ENCODE results near the gene LTBP1.

Gene LTBP1

DNA sequence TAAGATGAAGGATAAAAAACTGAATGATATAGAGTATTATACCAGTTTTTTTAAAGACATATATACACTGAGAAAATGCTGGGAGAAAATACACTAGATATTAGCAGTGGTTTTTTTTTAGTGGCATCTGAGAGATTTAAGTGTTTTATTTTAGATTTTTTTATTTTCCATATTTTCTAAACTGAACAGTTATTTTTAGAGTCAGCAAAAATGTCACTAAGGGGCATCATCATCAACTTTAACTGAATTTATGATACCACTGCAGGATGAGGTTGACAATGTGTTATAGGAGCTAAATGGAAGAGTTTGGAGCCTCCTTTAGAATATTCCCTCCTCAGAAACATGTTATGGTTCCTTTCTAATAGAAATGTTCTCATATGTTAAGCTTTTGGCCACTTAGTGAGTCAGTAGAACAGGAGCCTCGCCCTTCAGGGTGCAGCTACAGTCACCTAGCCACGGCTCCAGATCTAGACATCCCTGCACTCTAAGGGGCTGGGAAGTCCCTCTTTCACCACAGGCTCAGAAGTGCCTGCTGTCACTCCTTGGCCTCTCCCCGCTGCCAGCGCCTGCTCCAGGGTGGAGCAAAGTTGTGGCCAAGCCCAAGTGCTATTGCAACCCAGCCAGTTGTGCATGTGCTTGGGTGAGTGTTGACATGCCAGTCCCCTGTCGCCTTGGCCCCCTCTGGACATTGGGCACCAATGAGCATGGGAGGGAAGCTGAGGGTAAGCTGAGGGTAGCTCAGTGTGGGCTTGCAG lies 319.0 kb downstream of the LTBP1 start:
- Histone ChIP-seq H3K9me3 (ENCODE audit: control insufficient read depth, insufficient read depth, low read length) (no peaks in the 10 kb centered on the region), H3K36me3 (ENCODE audit: control insufficient read depth, insufficient read depth, low read length) (0 out of 2 replicates have a peak, but pooled peaks cover 2% of the 10 kb centered on the region), H3K9ac (ENCODE audit: low read depth, low read length) (no peak overlapping the region), H3K27me3 (ENCODE audit: control insufficient read depth, insufficient read depth, low read length) (no peaks in the 10 kb centered on the region), H3K4me3 (ENCODE audit: low read depth, low read length) (no peak overlapping the region), H3K27ac (ENCODE audit: low read depth, low read length) (no peak overlapping the region), H3K4me1 (ENCODE audit: control insufficient read depth, insufficient read depth, low read length) (no peaks in the 10 kb centered on the region)

- Histone ChIP-seq H3K4me3 (ENCODE audit: low read depth, low read length) (no peak overlapping the region), H3K27me3 (ENCODE audit: control insufficient read depth, insufficient read depth, low read length) (no peaks in the 10 kb centered on the region), H3K36me3 (ENCODE audit: control insufficient read depth, insufficient read depth, low read length) (0 out of 2 replicates have a peak, but pooled peaks cover 2% of the 10 kb centered on the region), H3K9me3 (ENCODE audit: control insufficient read depth, insufficient read depth, low read length) (no peaks in the 10 kb centered on the region), H3K27ac (ENCODE audit: low read depth, low read length) (no peak overlapping the region), H3K4me1 (ENCODE audit: control insufficient read depth, insufficient read depth, low read length) (no peaks in the 10 kb centered on the region), H3K9ac (ENCODE audit: low read depth, low read length) (no peak overlapping the region)
These were observed 319.7 kb downstream of the LTBP1 start for GRCh38 chr2:33266467-33266866.

DNA sequence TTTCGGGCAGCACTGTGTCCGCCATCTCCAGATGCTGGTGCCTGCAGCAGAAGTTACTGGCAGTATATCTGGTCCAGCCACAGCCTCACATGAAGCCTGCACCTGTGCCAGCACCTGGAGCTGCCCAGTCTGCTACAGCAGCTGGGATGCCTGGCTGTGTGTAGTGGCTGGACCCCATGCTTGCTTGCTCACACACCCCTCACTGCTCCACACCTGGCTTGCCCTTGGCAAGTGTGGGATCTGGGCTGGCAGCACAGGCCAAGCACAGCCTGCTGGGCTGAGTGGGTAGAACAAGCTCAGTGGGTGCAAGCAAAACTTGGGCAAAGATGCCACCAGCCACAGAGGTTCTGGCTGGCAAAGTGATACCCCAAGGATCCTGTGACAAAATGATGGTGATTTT lies 320.3 kb downstream of the LTBP1 start:
- no peak overlapping the region for H3K4me3 ChIP-seq (ENCODE audit: low read depth, low read length)
- H3K36me3 ChIP-seq (ENCODE audit: control insufficient read depth, insufficient read depth, low read length) = 0 out of 2 replicates have a peak, but pooled peaks cover 2% of the 10 kb centered on the region
- H3K27ac ChIP-seq (ENCODE audit: low read depth, low read length) = no peak overlapping the region
- no peaks in the 10 kb centered on the region for H3K4me1 ChIP-seq (ENCODE audit: control insufficient read depth, insufficient read depth, low read length)
- no peaks in the 10 kb centered on the region for H3K9me3 ChIP-seq (ENCODE audit: control insufficient read depth, insufficient read depth, low read length)
- H3K27me3 ChIP-seq (ENCODE audit: control insufficient read depth, insufficient read depth, low read length) = no peaks in the 10 kb centered on the region
- no peak overlapping the region for H3K9ac ChIP-seq (ENCODE audit: low read depth, low read length)

DNA sequence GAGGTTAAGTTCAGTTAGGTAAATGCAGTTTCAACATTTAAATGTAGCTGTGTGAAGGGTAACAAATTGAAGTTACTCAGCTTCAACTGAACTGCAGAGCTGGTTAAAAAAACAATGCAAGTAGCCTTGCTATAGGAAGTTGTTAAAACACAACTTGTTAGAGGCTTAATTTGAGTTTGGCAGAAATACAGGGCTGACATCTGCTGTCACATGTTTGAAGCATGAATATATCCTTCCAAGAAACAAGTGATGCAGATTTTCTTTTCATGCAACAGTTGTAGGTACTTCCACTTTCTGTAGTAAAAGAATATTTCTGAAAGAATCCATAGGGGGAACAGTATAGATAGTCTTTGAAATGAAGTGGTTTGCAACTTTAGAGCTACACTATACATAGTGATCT lies 321.0 kb downstream of the LTBP1 start:
- Histone ChIP-seq H3K4me3 (ENCODE audit: low read depth, low read length) (no peak overlapping the region), H3K27ac (ENCODE audit: low read depth, low read length) (no peak overlapping the region), H3K9me3 (ENCODE audit: control insufficient read depth, insufficient read depth, low read length) (no peaks in the 10 kb centered on the region), H3K27me3 (ENCODE audit: control insufficient read depth, insufficient read depth, low read length) (no peaks in the 10 kb centered on the region), H3K36me3 (ENCODE audit: control insufficient read depth, insufficient read depth, low read length) (0 out of 2 replicates have a peak, but pooled peaks cover 2% of the 10 kb centered on the region), H3K9ac (ENCODE audit: low read depth, low read length) (no peak overlapping the region), H3K4me1 (ENCODE audit: control insufficient read depth, insufficient read depth, low read length) (no peaks in the 10 kb centered on the region)

GRCh38 chr2:33268246-33268831 lies 321.6 kb downstream of the LTBP1 start:
- no peak overlapping the region for H3K4me3 ChIP-seq (ENCODE audit: low read depth, low read length)

GRCh38 chr2:33272001-33272400 lies 325.2 kb downstream of the LTBP1 start:
- no peak overlapping the region for H3K9ac ChIP-seq (ENCODE audit: low read depth, low read length)
- no peaks in the 10 kb centered on the region for H3K4me1 ChIP-seq (ENCODE audit: control insufficient read depth, insufficient read depth, low read length)
- H3K36me3 ChIP-seq (ENCODE audit: control insufficient read depth, insufficient read depth, low read length) = no peaks in the 10 kb centered on the region
- no peaks in the 10 kb centered on the region for H3K27me3 ChIP-seq (ENCODE audit: control insufficient read depth, insufficient read depth, low read length)
- H3K4me3 ChIP-seq (ENCODE audit: low read depth, low read length) = no peak overlapping the region
- no peak overlapping the region for H3K27ac ChIP-seq (ENCODE audit: low read depth, low read length)
- H3K9me3 ChIP-seq (ENCODE audit: control insufficient read depth, insufficient read depth, low read length) = no peaks in the 10 kb centered on the region

More at GRCh38 chr2:33268246-33268831, 321.6 kb downstream of the LTBP1 start:
- 0 out of 2 replicates have a peak, but pooled peaks cover under 1% of the 10 kb centered on the region for H3K36me3 ChIP-seq (ENCODE audit: control insufficient read depth, insufficient read depth, low read length)
- H3K9me3 ChIP-seq (ENCODE audit: control insufficient read depth, insufficient read depth, low read length) = no peaks in the 10 kb centered on the region
- H3K9ac ChIP-seq (ENCODE audit: low read depth, low read length) = no peak overlapping the region
- no peaks in the 10 kb centered on the region for H3K4me1 ChIP-seq (ENCODE audit: control insufficient read depth, insufficient read depth, low read length)
- H3K27me3 ChIP-seq (ENCODE audit: control insufficient read depth, insufficient read depth, low read length) = no peaks in the 10 kb centered on the region
- no peak overlapping the region for H3K27ac ChIP-seq (ENCODE audit: low read depth, low read length)

DNA sequence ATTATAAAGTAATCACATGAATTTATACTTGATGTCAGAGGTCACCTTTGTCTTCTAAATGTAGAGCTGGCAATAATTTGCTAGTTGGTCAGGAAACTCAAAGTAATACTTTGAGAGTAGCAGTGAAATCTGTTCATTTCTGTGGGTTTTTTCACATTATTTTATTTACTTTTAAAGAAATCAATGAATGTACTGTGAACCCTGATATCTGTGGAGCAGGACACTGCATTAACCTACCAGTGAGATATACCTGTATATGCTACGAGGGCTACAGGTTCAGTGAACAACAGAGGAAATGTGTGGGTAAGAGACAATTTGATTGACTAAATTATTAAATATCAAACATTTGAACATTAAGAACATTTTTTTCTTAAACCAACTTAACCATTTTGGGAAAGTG lies 326.7 kb downstream of the LTBP1 start:
- Histone ChIP-seq H3K9me3 (ENCODE audit: control insufficient read depth, insufficient read depth, low read length) (no peaks in the 10 kb centered on the region), H3K36me3 (ENCODE audit: control insufficient read depth, insufficient read depth, low read length) (no peaks in the 10 kb centered on the region), H3K27me3 (ENCODE audit: control insufficient read depth, insufficient read depth, low read length) (no peaks in the 10 kb centered on the region), H3K27ac (ENCODE audit: low read depth, low read length) (no peak overlapping the region), H3K4me1 (ENCODE audit: control insufficient read depth, insufficient read depth, low read length) (no peaks in the 10 kb centered on the region), H3K4me3 (ENCODE audit: low read depth, low read length) (no peak overlapping the region), H3K9ac (ENCODE audit: low read depth, low read length) (no peak overlapping the region)

DNA sequence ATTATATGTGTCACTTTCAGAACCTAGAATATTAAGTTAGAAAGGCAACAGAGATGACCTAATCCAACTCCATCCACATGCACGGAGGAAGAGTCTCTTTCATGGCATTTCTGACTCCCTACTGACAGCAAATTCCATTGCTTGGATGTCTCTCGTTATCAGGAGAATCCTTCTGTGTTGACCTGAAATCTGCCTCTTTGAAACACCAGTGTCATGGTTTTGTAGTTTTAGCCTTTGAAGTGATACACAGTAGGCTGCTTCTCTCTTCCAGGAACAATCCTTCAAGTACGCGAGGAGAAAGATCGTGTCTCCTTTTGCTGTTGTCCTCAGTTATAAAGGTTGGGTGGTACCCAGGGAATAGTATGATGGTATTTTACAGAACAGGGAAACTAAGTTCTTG lies 327.8 kb downstream of the LTBP1 start:
- Histone ChIP-seq H3K27ac (ENCODE audit: low read depth, low read length) (no peak overlapping the region), H3K9ac (ENCODE audit: low read depth, low read length) (no peak overlapping the region), H3K9me3 (ENCODE audit: control insufficient read depth, insufficient read depth, low read length) (no peaks in the 10 kb centered on the region), H3K4me1 (ENCODE audit: control insufficient read depth, insufficient read depth, low read length) (no peaks in the 10 kb centered on the region), H3K27me3 (ENCODE audit: control insufficient read depth, insufficient read depth, low read length) (no peaks in the 10 kb centered on the region), H3K4me3 (ENCODE audit: low read depth, low read length) (no peak overlapping the region), H3K36me3 (ENCODE audit: control insufficient read depth, insufficient read depth, low read length) (no peaks in the 10 kb centered on the region)

- no peak overlapping the region for H3K9ac ChIP-seq (ENCODE audit: low read depth, low read length)
- no peak overlapping the region for H3K27ac ChIP-seq (ENCODE audit: low read depth, low read length)
These were observed 329.1 kb downstream of the LTBP1 start for GRCh38 chr2:33275689-33276444.

DNA sequence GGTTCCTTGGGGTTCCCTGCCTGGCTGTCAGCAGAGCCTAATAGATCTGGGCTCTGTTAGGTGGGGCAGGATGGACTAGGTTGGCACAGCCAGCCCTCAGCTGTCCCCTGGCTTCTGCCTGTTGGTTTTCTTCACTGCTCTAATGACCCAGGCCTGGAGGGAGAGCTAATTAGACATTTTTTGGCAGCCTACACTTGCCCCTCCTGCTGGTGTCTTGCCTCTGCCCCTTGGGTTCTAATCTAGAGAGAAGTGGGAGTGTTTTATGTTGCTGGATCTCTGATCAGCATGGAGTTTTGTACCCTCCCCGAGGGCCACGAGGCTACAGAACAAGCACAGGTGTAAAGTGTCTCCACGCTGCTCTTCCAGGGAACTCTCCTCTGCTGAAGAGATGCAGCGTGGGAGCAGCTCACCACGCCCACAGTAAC lies 330.3 kb downstream of the LTBP1 start:
- no peak overlapping the region for H3K27ac ChIP-seq (ENCODE audit: low read depth, low read length)
- H3K9ac ChIP-seq (ENCODE audit: low read depth, low read length) = no peak overlapping the region
- no peaks in the 10 kb centered on the region for H3K36me3 ChIP-seq (ENCODE audit: control insufficient read depth, insufficient read depth, low read length)
- no peak overlapping the region for H3K4me3 ChIP-seq (ENCODE audit: low read depth, low read length)
- no peaks in the 10 kb centered on the region for H3K27me3 ChIP-seq (ENCODE audit: control insufficient read depth, insufficient read depth, low read length)
- no peaks in the 10 kb centered on the region for H3K4me1 ChIP-seq (ENCODE audit: control insufficient read depth, insufficient read depth, low read length)
- no peaks in the 10 kb centered on the region for H3K9me3 ChIP-seq (ENCODE audit: control insufficient read depth, insufficient read depth, low read length)

More at GRCh38 chr2:33275689-33276444, 329.1 kb downstream of the LTBP1 start:
- H3K4me1 ChIP-seq (ENCODE audit: control insufficient read depth, insufficient read depth, low read length) = no peaks in the 10 kb centered on the region
- no peak overlapping the region for H3K4me3 ChIP-seq (ENCODE audit: low read depth, low read length)
- H3K36me3 ChIP-seq (ENCODE audit: control insufficient read depth, insufficient read depth, low read length) = no peaks in the 10 kb centered on the region
- H3K9me3 ChIP-seq (ENCODE audit: control insufficient read depth, insufficient read depth, low read length) = no peaks in the 10 kb centered on the region
- no peaks in the 10 kb centered on the region for H3K27me3 ChIP-seq (ENCODE audit: control insufficient read depth, insufficient read depth, low read length)

Measured in HUES48 (cell line).